ENCODE results near the gene SNRNP200.

- TF ChIP-seq, protein P1, sequence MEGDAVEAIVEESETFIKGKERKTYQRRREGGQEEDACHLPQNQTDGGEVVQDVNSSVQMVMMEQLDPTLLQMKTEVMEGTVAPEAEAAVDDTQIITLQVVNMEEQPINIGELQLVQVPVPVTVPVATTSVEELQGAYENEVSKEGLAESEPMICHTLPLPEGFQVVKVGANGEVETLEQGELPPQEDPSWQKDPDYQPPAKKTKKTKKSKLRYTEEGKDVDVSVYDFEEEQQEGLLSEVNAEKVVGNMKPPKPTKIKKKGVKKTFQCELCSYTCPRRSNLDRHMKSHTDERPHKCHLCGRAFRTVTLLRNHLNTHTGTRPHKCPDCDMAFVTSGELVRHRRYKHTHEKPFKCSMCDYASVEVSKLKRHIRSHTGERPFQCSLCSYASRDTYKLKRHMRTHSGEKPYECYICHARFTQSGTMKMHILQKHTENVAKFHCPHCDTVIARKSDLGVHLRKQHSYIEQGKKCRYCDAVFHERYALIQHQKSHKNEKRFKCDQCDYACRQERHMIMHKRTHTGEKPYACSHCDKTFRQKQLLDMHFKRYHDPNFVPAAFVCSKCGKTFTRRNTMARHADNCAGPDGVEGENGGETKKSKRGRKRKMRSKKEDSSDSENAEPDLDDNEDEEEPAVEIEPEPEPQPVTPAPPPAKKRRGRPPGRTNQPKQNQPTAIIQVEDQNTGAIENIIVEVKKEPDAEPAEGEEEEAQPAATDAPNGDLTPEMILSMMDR (conservative IDR thresholded peaks at IDR 0.05; ENCODE audit: low read length): 0 out of 2 replicates have a peak, but pooled peaks have one; percentile 15
- no peak for TF ChIP-seq EZH2phosphoT487 (IDR thresholded peaks at IDR 0.05; ENCODE audit: borderline replicate concordance, low read depth, low read length)
These were observed 59.5 kb downstream of the SNRNP200 start for GRCh38 chr2:96245609-96246390.
